HG03175 (cell line): ENCODE measurements around the gene TIMP3.

Source experiments
- ATAC-seq: cut with Tn5 transposase; IDR thresholded peaks from one replicate; pipeline ENCODE4 v1.9.1; 2021; ENCODE audit warnings: mild to moderate bottlenecking, moderate library complexity; ENCODE audit not compliant: unreplicated experiment

Gene TIMP3

DNA sequence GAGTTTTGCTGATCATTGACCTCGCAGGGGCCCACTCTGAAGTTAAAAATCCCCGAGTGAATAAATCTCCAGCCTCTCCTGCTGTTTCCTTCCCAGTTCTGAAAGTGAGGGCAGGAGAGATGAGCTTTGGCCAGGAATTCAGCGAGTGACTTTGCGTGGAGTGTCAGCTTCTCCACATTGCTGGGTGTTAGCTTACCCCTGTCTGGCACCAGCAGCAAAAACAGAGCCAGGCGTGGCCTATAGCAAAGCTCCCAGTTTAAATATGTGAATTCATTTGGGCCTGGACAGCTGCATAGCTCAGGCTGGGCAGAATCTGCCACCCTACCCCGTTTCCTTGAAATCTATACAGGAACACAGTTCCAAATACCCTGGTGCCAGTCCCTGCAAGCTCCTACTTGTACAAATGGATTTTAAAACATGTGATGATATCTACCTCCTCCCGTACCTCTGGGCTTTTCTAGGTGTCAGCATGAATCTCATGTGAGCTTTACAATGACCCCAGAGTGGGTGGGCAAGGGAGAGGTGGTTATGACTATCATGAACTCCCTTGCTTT, 25.6 kb downstream of the TIMP3 start:
- ATAC-seq: no peak

DNA sequence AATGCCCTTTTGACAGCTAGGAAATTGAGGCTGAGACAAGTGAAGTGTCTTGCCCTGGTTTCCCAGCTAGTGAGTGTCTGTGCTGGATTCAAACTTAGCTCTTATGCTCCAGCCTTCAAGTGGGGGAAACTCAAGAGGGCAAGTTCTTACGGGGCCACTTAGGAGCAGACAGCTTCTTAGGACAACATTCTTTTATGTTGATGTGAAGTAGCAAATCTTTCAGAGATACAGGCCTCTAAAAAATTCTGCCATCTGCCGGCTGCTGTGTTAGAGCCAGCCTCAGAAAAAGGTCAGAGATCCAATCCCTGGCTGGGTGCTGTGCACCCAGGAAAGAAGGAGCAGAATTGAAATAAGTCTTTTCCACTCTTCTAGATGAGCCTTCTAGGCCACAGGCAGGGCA, 26.6 kb downstream of the TIMP3 start:
- no peak for ATAC-seq

DNA sequence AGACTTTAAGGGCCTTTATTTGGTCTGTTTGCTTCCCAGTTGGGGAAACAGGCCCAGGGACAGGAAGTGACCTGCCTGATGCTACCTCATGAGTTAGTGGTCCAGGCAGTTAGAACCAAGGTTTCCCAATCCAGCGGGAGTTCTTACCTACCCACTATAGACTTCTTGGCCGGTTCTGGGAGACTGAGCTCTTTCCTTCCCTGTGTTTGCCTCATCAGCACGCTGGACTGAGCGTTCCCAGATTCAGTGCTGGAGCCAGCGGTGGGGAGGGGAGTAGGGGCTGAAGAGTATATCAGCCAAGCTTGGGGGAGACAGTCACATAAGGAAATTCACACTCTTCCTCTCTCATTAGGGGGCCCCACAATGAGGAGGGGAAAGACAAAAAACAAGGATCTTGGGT, 27.1 kb downstream of the TIMP3 start:
- no peak for ATAC-seq

DNA sequence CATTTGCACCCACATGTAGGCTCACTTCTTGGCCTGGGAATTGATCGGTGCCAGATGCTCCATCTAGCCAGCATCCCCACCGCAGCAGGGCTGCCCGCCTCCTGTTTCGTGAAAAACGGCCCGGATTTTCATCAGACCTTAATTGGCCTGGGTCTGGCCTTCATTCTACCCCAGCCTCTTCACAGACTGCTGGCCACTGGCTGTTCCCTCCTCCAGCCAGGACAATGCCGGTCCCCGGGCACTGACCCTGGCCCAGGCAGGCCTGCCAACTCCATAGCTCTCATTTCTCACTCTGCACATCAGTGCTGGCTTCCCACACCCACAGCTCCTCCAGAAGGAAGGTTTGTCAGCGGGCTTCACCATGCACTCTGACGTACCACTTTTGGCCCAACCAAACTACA, 27.9 kb downstream of the TIMP3 start:
- no peak for ATAC-seq

DNA sequence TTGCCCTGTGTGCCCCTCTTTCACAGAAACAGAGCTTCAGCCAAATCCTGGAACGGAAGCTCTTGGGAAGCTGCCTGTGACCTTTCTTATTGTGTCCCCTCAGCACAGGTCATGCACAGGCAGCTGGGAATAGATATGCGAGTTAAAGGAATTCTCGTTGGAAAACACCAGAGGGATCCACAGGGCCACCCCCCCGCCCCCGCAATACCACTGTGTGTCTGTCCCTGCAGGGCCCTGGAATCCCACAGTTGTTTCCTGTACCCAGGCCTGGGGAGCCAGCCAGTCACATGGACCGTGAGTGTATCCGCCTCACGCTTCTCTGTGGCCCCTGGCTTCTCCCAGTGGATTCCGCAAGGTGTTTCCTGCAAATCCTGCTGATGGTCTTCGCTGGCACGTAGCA, 29.0 kb downstream of the TIMP3 start:
- no peak for ATAC-seq

DNA sequence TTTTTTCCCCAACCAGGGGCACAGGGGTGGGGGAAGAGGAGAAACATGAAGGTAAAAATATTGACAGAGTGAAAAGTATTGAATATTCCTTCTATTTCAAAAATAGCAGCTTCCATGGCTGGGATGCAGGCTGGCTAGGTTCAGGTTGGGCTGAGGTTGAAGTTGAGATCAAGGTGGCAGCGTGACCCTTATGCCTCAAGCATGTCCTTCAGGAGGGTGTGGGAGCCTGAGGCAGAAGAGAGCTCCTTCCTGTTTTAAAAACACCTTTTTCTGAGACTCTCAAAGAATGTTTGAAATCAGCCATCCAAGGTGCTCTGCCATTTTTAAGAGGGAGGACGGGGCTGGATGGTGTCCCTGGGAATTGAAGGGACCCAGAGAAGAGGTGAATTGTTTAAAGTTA, 29.5 kb downstream of the TIMP3 start:
- ATAC-seq: no peak

DNA sequence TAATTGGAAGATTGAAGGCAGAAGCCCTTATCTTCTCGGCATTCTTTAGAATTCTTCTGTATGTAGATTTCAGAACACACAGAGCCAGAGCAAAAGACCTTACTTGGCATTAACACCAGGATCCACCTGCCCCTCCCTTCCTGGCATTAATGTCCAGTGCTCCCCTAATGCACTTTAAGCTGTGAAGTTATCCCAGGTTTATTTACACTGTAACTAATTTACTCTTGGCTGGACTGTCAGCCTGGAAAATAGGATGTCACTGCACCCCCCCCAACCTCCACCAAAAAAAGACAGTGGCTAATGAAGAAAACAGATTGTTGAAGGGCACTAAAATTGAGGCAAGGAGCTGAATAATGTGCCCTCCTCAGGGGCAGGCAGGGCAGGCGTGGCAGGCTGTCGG, 30.1 kb downstream of the TIMP3 start:
- no peak for ATAC-seq

DNA sequence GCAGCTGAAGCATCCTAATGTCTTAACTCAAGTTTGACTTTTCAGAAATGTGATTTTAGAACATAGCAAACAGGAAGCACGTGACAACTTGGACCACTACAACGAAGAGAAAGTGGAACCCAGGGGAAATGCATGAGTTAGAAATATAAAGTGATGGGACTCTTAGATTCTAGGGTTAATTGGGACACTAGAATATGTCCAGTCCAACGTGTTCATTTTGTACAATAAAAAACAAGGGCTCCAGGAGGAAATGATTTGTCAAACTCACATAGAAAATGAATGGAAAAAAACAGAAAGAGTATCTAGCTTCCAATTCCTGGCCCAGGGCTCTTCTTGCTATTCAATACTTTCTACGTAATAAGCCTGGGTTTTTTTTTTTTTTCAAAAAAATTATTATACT, 30.7 kb downstream of the TIMP3 start:
- ATAC-seq: no peak

DNA sequence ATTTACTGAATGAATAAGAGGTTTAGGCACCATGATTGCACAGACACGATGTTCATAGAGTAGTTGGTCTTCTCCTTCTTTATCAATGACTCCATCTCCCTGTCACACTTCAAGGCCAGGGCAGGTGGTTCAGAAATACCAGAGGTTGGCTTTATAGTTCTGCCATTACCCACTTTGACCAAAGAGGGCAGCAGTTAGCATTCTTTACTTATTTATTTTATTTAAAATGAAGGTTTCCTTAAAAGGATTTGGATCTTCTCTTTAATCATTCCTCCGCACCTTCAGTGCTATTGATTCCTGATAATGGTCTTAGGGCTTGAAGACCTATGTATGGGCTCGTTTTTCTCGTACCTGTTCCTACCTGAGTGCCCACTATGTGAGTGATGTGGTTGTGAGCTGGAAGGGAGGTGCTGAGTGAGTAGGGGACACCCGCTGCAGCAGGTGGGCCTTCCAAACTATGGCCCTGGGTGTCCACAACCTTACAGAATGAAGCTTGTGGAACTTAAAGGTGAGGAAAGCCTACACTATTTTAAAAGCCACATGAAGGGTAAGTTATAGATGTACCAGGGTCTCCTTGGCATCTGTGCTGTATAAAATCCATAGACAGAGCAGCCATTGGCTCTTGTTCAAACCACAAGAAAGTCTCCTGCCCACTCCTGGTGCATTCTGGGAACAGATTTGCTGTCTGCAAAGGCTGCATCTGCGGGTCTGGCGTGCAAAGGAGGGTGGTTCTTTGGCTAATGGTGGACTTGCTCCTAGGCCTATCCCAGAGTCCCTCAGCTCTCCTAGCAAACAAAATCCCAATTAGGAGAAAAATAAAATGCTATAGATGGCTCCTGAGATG, 35.0 kb downstream of the TIMP3 start:
- no peak for ATAC-seq

DNA sequence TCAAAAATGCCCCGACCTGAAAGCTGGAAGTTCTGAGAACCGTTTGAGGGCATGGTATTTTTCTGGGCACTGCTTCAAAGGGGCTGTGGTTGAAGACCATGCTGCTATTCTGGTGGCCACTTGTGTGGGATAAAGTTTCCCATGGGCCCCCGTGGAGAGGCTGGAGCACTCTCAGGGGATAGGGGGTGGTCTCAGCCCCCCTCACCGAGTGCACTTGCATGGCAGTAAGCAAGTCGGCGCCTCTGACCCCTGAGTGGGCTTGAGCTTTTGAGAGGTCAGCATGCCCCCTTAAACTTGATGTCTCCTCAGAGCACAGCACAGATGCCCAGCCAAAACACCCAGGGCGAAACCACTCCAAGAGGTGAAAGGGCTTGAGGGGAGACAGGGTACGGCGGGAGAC, 35.6 kb downstream of the TIMP3 start:
- ATAC-seq: no peak

DNA sequence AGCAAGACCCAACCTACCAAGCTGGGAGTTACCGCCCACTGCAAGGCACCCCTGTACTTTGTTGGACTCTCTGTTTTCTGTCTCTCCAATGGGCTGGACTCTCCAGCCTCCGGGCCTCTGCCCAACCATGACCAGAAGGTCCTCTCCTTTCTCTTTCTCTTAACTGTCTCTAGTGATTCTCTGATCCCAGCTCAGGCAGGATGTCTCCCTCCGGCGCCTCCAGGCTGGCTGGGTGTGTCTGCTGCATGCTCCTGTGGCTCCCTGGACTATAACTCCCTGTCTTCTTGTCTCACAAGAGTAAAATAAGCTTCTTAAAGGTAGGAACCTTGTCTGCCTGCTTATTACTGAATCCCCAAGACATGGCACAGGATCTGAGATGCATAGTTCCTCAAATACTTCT, 36.3 kb downstream of the TIMP3 start:
- no peak for ATAC-seq

DNA sequence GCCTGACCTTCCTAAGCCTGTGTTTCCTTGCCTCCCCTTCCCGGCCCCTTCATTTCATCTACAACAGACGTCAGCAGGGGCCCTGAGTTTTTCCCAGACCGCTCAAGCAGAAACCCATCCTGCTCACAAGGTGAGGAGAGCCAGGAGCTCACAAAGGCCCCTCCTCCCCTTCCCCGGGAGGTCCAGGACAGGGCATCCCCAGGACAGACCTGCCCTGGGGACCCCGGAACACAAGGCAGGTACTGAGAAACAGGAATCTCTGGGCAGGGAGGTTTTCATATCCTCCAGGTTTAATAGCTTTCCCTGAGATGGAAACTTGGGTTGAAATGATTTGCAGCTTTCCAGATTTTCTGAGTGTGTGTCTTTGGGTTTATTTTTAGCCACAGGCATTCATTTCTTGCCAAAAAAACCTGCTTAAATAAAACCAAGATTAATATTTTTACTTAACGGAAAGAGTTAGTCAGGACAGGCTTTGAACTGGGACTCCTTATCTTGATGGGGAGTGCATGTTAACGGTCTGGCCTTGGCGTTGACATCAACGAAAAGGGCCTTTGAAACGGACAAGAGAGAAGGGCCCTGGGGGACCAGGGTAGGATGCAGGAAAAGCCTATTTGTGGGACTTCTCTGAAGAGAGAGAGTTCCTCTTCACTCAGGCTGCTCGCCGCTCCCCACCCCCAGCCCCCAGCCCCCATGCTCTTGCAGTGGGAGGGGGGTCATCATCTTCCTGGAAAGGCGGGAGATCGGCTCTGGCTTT, 38.5 kb downstream of the TIMP3 start:
- ATAC-seq: no peak

DNA sequence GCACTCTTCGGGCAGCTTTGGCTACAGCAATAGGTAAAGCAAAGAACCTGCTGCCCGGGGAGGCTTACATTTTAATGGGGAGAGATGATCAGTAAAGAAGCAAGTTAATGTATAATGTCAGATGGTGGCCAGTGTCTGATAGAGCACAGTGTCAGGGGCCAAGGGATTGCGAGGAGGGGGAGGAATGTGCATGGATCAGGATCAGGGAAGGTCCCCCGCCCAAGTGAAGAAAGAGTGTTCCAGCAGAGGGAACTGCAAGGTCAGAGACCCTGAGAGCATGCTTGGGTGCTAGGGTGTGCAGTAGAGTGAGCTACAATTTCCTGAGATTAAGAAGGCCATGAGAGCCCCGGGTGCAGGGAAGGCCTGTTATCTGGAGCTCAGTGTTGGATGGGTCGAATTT, 39.7 kb downstream of the TIMP3 start:
- ATAC-seq: no peak

DNA sequence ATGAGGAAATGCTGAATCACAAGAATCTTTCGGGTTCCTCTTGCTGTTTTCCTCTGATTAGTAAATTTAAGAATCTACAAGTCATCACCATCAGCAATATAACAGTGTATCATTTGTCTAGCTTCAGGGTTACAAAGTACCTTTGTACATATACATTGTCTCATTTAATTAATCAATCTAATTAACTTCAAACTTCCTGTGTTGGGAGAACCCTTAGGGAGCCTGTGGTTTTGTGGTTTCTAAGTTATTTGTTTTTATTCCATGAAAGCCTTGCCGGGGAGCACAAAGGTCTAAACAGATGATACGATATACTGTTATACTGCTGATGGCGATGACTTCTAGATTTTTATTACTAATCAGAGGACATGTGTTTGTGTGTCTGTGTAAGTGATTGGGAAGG, 41.0 kb downstream of the TIMP3 start:
- no peak for ATAC-seq

DNA sequence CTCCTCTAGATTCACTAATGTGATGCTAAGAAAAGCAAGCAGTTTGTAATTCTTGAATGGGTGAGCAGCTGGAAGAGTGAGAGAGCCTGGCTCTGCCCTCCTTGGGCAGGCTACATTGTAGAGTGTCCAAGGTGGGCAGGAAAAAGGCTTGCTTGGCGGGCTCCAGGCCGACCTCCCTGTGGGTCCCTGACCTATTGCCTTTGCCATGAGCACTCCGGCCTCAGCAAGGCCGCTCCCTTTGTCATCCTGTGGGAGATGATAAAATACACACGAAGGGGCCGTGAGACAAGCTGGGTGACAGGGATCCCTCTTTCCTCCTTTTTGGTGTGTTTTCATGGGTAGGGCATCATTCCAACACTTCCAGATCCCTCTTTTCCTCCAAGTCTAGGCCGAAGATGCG, 41.8 kb downstream of the TIMP3 start:
- no peak for ATAC-seq

DNA sequence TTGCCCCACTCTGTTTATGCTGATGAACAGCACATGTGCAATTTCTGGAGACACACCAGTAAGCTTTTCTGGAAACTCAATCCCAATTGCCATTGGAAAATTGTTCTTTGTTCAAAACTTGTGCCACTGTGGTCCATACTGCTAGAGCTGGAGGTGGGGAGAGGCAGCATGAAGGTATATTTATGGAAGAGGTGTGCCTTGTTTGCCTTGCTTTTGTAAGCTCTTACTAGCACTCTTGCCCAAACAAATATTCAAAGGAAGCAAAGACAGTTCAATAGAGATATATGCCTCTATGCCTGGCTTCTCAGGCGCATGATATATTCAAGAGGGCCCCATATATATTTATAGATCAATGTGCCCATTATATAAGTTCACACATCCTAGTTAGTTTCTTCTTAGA, 42.7 kb downstream of the TIMP3 start:
- ATAC-seq: no peak

DNA sequence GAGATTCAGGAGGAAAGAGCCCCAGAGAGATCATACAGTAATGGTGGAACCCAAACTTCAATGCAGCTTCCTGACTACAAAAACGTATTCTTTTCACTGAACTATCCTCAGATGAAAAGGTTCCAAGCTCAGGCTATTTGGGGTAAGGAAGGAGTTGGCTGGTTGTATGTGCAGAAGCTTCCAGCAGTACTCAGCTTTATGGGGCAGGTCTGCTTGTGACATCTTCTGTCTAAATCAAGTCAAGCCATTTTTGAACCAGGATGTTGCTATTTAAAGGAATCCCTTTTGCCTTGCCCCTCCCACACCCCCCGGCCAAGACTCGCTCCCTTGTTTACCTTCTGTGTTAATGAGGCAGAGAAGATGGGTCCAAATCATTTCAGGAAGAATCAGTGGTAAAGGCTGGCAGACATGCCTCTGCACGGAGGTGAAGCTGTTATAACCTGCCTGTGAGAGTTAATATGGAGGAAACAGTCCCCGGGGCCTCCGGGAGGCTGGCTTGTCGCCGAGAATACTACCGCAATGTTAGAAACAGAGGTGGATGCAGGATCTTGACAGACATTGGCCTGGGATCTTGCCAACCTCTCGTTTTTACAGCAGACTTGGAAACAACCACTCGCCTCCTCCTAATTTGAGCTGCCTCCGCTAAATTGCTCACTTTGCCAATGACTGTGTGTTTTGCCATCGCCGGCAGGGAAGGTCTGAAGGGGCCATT, 45.4 kb downstream of the TIMP3 start:
- no peak for ATAC-seq

DNA sequence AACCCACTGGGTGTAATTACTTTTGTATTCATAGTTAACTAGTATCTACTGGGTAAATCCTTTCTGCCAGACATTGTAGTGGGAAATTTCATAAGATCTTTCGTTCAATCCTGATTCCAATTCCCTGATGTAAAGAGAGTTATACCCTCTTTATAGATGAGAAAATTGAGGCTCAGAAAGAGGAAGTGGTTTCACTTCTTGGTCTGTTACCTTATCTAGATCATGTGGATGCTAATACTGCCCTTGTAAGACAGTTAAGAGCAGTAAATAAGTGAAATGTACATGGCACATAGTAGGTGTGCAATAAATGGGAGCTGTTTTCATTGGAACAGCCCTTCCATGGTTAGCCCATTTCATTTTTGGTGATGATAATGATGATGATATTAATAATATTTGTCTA, 46.7 kb downstream of the TIMP3 start:
- ATAC-seq: no peak

DNA sequence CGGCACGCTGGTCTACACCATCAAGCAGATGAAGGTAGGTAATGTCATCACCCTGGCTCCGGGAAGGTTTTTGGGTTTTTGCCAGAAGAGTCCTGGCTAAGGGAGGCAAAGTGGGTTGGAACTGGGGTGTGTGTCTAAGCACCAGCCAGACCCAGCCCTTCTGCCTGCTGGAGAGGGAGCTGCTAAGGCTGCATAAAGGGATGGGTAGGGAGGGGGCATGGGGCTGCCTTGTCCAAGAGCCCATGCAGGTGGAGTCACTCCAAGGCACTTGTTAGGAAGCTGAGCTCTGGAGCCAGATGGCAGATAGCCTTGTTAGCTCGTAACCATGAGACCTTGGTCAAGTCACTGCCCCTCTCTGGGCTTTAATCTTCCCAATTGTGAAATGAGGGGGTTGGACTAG, 48.0 kb downstream of the TIMP3 start:
- no peak for ATAC-seq

DNA sequence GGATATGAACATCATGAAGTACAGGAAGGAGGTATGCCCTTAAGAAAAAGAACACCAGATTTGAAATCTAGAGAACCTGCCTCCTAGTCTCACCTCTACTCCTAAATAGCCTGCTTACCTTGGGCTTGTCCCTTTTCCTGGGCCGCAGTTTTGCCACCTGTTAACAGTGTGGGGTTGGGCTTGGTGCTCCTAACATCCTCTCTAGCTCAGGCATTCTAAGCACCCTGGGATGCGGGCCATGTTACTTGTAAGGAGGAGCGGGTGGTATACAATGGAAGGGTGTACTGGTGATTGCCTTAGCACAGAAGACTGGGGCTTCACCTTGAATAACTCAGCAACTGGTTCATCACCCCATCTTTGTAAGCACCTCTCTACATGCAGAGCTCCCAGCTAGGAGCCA, 48.7 kb downstream of the TIMP3 start:
- no peak for ATAC-seq
